Measurements from ENCODE around the gene ALG9.

ALG9 gene

GRCh38 chr11:111826322-111826950 is 44.9 kb downstream of the ALG9 start (continued):
- TF ChIP-seq ZNF16 (tag by site-specific recombination; IDR thresholded peaks at IDR 0.05; ENCODE audit: low read depth) (no peak), ZNF155 (tag by site-specific recombination; IDR thresholded peaks at IDR 0.05) (no peak), ZNF433 (tag by site-specific recombination; IDR thresholded peaks at IDR 0.05; ENCODE audit: low read depth) (no peak), ZNF23 (tag by site-specific recombination; IDR thresholded peaks at IDR 0.05; ENCODE audit: borderline replicate concordance) (no peak), ZNF513 (tag by site-specific recombination; IDR thresholded peaks at IDR 0.05) (no peak), ZNF473 (tag by site-specific recombination; IDR thresholded peaks at IDR 0.05) (no peak)

GRCh38 chr11:111823629-111824028 is 47.8 kb downstream of the ALG9 start:
- Histone ChIP-seq H3K4me1 (ENCODE audit: control insufficient read depth, insufficient read depth, low read length) (no peaks in the 10 kb centered on the region), H3K9me3 (ENCODE audit: control insufficient read depth, insufficient read depth, low read depth, low read length) (no peaks in the 10 kb centered on the region), H3K27ac (ENCODE audit: extremely low read depth, low read depth, low read length) (no peak overlapping the region), H3K4me3 (ENCODE audit: low read depth, low read length) (no peak overlapping the region), H3K36me3 (ENCODE audit: control insufficient read depth in 2 of 2, insufficient read depth in 1 of 2, low read length in 2 of 2) (no peaks in the 10 kb centered on the region)
- POLR2A ChIA-PET: no interaction called here
- TF ChIP-seq ZNF2 (tag by site-specific recombination; IDR thresholded peaks at IDR 0.05): no peak
- no peak for TF ChIP-seq ZNF37A (tag by site-specific recombination; IDR thresholded peaks at IDR 0.05)
- TF ChIP-seq, protein P1, sequence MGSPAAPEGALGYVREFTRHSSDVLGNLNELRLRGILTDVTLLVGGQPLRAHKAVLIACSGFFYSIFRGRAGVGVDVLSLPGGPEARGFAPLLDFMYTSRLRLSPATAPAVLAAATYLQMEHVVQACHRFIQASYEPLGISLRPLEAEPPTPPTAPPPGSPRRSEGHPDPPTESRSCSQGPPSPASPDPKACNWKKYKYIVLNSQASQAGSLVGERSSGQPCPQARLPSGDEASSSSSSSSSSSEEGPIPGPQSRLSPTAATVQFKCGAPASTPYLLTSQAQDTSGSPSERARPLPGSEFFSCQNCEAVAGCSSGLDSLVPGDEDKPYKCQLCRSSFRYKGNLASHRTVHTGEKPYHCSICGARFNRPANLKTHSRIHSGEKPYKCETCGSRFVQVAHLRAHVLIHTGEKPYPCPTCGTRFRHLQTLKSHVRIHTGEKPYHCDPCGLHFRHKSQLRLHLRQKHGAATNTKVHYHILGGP (tag by site-specific recombination; IDR thresholded peaks at IDR 0.05): no peak
- no peak for TF ChIP-seq ZNF585B (tag by site-specific recombination; IDR thresholded peaks at IDR 0.05)
- TF ChIP-seq ZBTB20 (tag by site-specific recombination; IDR thresholded peaks at IDR 0.05): no peak
- TF ChIP-seq ZNF10 (tag by site-specific recombination; IDR thresholded peaks at IDR 0.05): no peak
- TF ChIP-seq HOXC10 (CRISPR knock-in tag; IDR thresholded peaks at IDR 0.05): no peak
- no peak for TF ChIP-seq GLI4 (tag by site-specific recombination; IDR thresholded peaks at IDR 0.05)
- no peak for TF ChIP-seq ZFP37 (tag by site-specific recombination; IDR thresholded peaks at IDR 0.05)
- TF ChIP-seq, protein P2, sequence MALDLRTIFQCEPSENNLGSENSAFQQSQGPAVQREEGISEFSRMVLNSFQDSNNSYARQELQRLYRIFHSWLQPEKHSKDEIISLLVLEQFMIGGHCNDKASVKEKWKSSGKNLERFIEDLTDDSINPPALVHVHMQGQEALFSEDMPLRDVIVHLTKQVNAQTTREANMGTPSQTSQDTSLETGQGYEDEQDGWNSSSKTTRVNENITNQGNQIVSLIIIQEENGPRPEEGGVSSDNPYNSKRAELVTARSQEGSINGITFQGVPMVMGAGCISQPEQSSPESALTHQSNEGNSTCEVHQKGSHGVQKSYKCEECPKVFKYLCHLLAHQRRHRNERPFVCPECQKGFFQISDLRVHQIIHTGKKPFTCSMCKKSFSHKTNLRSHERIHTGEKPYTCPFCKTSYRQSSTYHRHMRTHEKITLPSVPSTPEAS (tag by site-specific recombination; IDR thresholded peaks at IDR 0.05): no peak
- TF ChIP-seq, protein P3, sequence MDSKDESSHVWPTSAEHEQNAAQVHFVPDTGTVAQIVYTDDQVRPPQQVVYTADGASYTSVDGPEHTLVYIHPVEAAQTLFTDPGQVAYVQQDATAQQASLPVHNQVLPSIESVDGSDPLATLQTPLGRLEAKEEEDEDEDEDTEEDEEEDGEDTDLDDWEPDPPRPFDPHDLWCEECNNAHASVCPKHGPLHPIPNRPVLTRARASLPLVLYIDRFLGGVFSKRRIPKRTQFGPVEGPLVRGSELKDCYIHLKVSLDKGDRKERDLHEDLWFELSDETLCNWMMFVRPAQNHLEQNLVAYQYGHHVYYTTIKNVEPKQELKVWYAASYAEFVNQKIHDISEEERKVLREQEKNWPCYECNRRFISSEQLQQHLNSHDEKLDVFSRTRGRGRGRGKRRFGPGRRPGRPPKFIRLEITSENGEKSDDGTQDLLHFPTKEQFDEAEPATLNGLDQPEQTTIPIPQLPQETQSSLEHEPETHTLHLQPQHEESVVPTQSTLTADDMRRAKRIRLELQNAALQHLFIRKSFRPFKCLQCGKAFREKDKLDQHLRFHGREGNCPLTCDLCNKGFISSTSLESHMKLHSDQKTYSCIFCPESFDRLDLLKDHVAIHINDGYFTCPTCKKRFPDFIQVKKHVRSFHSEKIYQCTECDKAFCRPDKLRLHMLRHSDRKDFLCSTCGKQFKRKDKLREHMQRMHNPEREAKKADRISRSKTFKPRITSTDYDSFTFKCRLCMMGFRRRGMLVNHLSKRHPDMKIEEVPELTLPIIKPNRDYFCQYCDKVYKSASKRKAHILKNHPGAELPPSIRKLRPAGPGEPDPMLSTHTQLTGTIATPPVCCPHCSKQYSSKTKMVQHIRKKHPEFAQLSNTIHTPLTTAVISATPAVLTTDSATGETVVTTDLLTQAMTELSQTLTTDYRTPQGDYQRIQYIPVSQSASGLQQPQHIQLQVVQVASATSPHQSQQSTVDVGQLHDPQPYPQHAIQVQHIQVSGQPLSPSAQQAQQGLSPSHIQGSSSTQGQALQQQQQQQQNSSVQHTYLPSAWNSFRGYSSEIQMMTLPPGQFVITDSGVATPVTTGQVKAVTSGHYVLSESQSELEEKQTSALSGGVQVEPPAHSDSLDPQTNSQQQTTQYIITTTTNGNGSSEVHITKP (tag by site-specific recombination; IDR thresholded peaks at IDR 0.05): no peak
- TF ChIP-seq ZNF768 (tag by site-specific recombination; IDR thresholded peaks at IDR 0.05): no peak
- no peak for TF ChIP-seq ZNF792 (tag by site-specific recombination; IDR thresholded peaks at IDR 0.05)
- no peak for TF ChIP-seq ZSCAN30 (tag by site-specific recombination; IDR thresholded peaks at IDR 0.05)
- no peak for TF ChIP-seq SALL2 (tag by site-specific recombination; IDR thresholded peaks at IDR 0.05; ENCODE audit: borderline replicate concordance)
- TF ChIP-seq ZNF677 (tag by site-specific recombination; IDR thresholded peaks at IDR 0.05): no peak
- TF ChIP-seq ZBTB1 (tag by site-specific recombination; IDR thresholded peaks at IDR 0.05): no peak
- TF ChIP-seq, protein P4, sequence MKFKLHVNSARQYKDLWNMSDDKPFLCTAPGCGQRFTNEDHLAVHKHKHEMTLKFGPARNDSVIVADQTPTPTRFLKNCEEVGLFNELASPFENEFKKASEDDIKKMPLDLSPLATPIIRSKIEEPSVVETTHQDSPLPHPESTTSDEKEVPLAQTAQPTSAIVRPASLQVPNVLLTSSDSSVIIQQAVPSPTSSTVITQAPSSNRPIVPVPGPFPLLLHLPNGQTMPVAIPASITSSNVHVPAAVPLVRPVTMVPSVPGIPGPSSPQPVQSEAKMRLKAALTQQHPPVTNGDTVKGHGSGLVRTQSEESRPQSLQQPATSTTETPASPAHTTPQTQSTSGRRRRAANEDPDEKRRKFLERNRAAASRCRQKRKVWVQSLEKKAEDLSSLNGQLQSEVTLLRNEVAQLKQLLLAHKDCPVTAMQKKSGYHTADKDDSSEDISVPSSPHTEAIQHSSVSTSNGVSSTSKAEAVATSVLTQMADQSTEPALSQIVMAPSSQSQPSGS (tag by site-specific recombination; IDR thresholded peaks at IDR 0.05; ENCODE audit: low read depth): no peak
- CTCF ChIA-PET: interaction anchor here (0.6 to 1.2 kb wide), 4 partner anchors 46 to 344 kb away, joined by 3 to 5 read pairs (median 4); no protein-coding TSS in a partner anchor

All from HEK293 (cell line).